Measurements from ENCODE around the gene NPTX2.

The NPTX2 gene

DNA sequence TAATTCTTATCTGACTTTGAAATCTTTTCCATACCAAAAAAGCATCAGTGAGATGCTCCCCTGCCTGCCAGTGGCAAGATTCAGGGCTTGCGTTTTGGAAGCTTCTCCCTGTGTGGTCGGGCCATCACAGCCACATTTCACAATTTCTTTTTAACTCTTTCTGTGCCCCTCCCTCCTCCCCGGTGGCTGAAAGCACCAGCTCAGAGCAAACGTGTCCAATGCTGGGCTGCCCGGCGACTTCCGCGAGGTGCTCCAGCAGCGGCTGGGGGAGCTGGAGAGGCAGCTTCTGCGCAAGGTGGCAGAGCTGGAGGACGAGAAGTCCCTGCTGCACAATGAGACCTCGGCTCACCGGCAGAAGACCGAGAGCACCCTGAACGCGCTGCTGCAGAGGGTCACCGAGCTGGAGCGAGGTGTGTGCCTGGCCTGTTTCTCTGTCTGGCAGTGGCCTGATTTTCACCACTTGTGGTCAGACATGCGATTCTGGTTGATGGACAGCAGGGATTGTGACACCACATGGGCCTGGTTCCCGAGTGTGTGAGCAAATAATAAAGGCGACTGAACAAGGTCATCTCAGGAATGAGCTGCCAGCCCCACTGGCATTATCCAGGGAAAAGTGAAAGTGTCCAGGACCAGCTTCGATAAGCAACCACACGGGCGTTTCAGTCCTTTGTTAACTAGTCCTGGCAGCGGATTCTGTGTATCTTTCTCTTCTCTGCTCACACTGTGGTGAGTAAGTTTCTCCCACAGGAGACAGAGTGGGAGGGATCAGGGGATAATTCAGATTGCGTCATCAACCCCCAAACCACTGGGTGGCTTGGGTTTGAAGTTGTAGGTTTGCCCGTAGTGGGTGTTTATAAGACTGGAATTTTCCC, 2.6 kb downstream of the NPTX2 start:
- DNase-seq (ENCODE audit: low read depth): no peak

DNA sequence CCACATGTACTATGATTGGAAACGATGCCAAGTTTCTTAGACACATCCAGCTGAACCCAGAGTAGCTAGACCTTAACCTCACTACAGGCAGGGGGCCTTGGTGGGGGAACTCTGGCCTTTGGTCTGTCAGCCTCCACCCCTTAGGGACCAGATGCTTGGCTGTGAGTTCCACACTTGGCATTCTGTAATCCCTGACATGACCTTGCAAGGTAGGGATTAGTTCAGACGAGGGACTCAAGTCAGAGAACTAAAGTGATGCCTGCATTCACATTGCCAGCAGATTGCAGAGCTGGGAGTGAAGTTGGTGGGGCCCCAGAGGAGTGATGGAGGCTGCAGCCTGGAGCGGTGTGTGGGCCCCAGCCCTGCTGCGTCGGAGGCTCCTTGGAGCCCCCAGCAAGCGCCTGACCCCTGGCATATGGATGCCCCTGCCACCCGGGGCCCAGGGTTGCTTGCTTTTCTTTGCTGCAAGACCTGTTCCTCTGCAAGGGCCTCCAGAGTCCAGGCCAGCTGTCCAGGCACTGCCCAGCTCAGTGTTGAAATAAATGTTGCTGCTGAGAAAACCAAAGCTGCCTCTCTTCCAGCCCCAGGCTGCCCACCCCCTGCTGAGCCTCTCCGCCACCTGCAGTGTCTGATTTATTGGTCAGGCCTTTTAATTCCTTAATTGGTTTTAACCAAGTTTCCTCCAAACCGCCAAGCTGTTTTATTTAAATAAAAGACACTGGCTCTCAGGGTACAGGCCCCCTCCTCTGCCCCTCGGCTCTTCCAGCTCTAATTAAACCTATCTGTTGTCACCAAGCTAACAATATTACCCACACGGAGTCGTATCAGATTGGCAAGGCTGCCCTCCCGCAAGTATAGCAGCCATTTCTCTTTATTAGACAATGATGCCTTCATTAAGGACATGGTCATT, 4.7 kb downstream of the NPTX2 start:
- DNase-seq (ENCODE audit: low read depth): no peak

DNA sequence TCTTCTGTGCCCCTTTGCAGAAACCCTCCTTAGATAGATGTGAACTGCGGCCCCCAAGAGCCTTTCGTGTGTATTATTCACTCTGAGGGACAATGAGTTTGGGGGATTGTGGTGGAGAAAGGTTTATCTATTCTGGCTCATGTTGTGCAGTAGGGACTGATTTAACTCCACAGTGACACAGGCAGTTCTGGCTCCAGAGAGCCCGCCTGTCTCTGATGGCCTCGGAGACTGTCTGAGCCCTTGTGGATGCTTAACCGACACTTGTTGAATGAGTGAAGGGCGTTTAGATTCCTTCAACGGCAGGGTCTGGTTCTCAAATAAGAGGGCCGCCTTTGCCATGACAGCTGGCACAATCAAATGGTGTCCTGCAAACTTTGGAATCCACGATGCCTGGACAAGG, 5.8 kb downstream of the NPTX2 start:
- no peak for DNase-seq (ENCODE audit: low read depth)

DNA sequence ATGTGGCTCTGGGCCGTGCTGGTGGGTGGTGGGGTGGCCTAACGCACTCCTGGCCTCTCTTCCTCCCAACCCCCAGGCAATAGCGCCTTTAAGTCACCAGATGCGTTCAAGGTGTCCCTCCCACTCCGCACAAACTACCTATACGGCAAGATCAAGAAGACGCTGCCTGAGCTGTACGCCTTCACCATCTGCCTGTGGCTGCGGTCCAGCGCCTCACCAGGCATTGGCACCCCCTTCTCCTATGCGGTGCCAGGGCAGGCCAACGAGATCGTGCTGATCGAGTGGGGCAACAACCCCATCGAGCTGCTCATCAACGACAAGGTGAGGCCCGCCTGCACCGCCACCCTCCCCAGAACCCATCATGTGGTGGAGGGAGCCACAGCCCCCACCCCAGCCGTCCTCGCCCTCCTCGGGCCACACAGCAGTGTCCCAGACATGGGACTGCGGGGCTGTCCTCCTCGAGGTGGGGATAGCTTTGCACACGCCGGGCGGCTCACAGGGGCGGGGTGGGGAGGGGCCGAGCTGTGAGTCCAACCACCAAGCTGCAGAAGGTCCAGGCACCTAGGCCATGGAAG, 7.8 kb downstream of the NPTX2 start:
- DNase-seq (ENCODE audit: low read depth): no peak

DNA sequence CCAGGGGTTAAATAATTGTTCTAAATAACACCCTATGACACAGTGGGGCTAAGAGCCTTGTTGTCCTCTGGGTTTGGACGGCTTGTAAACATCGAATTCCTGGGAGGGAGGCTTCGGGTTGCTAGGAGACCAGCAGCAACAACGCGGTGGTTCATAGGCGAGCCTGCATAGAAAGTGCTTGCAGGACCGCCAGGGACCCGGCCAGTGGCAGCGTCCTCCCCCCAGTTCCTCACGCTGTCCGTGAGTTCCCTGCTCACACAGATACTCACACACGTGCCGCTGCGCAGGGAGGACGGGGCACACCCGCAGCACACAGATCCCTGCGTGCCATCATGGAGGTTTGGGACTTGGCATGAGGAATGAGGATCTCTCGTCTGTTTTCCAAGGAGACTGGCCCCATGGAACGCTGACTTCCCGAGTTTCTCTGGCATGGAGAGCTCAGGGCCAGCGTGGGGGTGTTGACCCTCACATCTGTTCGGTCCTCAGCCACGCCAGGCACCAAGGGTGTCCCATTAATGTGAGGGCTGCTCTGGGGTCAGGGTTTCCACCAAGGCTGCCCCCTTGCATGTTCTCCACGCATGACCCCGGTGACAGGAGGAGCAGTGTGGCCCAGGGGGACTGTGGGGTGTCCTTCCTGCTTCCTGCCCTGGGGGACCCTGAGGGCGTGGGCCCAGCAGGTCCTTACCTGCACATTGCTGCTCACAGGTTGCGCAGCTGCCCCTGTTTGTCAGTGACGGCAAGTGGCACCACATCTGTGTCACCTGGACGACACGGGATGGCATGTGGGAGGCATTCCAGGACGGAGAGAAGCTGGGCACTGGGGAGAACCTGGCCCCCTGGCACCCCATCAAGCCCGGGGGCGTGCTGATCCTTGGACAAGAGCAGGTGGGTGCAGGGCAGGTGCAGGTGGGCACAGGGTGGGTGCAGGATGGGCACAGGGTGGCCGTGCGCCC, 9.7 kb downstream of the NPTX2 start:
- no peak for DNase-seq (ENCODE audit: low read depth)

DNA sequence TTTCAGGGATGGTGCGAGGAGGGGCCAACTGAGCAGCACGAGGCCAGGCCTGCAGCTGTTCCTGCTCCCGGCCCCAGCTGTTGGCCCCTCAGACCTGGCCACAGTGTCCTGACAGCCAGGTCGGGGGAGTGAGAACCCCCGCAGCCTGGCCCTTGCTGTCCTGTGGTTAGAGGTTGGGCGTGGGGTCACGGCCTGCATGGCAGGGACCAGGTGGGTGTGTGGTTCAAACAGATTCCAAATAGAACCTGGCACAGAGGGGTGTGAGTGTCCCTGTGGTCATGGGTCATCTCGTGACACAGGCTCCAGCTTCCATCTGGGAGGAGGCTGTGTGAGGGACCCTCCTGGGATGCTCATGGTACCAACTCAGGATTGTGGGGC, 10.3 kb downstream of the NPTX2 start:
- DNase-seq (ENCODE audit: low read depth): no peak

DNA sequence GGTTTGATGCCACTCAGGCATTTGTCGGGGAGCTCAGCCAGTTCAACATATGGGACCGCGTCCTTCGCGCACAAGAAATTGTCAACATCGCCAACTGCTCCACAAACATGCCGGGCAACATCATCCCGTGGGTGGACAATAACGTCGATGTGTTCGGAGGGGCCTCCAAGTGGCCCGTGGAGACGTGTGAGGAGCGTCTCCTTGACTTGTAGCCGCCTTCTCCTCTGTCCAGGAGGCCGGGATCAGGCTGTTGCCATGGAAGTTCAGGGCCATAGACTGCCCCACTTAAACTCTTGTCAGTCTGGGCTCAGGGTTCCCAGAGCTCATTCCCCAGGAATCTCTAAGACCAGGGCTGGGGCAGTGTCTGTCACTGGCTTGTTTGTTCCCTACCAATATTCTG, 11.3 kb downstream of the NPTX2 start:
- DNase-seq (ENCODE audit: low read depth): no peak

DNA sequence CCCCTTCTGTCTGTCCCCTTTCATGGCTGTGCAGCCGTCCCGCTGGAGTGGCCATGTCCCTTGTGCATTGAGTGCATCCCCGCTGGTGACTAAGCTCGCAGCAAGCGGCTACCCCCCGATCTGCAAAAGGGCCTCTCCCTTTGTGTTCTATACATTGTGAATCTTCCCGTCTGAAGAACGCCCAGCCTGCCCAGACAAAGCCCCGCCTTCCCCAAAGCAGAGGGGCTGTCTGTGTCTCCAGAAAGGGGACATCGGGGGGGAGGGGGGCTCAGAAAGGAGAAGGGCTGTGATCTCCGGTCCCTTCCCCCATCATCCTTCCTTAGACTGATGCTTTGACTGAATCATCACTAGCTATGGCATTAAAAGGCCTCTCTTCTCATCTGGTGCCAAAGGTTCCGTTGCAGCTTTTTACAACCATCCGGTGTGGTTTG, 11.9 kb downstream of the NPTX2 start:
- no peak for DNase-seq (ENCODE audit: low read depth)

DNA sequence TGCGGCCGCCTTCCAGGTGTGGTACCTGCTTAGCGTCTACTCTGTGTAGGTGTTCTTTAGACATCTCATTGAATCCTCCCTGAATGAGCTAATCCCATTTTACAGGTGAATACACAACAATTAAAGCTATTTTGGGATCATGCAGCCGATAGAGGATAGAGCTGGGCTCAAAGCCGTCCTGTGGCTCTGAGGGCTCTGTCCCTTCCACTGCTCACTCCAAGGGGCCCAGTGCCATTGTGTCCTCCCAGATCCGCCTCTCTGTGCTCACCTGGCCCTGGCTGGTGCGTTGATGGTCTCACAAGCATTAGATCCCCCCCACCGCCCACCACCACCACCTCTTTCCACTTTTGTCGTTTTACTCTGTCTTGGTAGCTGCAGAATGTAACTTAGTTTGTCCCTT, 13.1 kb downstream of the NPTX2 start:
- no peak for DNase-seq (ENCODE audit: low read depth)

DNA sequence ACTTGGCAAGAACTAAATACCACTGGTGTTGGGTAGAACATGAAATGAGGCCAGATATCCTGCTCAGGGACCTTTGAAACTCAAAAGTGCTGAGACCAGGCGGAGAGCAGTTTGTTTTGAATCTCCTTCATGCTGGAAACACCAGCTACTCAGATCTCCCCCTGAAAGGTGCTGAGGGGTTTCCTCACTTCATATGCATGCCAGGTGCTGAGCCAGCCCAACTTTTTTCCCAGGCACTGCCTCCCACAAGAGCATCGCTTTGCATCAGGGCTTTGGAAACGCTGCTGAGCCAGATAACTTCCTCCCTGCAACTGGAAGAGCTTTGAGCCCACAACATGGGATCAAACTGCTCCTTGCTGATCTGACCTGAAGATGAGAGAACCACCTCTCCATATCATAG, 13.7 kb downstream of the NPTX2 start:
- no peak for DNase-seq (ENCODE audit: low read depth)

DNA sequence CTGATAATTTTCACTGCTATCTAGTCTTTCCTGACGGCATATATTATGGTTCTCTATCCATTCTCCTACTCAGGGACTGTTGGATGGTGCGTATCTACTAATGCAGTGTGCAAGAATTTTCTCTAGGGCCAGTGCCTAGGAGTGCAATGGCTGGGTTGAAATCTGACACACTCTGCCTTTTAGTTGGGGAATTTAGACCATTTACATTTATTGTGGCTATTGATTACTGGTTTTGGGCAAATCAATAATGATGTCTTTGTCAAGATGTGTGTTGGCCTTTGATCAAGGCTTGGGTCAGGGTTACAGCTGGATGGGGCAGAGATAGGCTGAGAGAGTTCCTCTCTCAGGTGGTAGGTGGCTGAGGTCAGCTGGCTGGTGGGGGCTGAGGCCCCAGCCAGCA, 21.8 kb downstream of the NPTX2 start:
- no peak for DNase-seq (ENCODE audit: low read depth)

DNA sequence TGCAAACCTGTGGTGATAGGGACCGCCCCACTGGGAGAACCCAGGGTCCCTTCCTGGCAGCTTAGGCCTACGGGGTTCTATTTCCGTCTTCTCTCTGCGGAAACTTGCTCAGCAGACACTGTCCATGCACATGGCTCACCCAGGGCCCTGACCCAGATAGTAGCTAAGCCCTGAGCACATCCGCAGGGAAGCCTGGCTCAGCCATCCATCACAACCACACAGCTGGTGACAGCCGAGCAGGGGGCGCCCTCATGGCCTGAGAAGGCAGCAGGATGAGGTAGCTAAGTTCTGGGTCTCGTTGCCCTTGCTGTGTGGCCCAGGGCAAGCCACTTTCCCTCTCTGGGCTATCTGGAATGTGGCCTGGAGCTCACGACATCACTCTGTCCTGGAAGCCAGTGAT, 23.3 kb downstream of the NPTX2 start:
- DNase-seq (ENCODE audit: low read depth): no peak

DNA sequence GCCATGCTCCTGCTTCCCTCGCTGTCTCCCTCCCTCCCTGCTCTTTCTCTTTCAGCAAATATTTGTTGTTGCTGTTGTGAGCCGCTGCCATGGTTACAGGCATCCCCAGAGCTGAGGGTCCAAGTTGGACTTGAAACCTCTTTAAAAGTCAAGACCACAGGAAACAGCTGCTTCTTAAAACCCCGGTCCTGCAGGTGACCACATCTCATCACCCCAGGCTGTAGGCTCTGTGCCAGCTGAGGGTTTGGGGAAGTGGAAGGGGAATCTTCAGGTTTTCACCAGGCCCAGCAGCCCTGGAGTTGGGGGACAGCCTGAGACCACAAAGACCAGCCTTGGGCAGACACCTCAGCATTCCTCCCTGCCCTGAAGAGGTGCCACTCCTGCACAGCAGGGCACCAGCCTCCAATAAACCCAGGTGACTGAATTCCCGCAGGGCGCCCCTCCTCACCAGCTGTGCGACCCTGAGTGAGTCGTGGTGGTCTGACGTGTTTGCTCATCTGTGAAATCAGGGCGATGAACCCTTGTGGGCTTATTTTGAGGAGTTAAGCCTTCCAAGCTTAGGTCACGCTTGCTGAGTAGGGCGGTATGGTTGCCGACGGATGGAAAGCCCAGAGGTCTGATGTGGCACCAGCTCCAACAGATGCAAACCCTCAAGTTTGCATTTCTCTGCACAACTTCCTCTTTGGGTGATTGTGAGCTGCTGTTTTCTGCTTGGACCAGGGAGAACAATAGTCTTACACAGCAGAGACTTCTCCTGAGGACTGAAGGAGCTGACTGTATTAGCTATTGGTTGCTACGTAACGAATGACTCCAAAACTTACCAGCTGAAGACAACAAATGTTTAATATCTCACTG, 24.8 kb downstream of the NPTX2 start:
- no peak for DNase-seq (ENCODE audit: low read depth)

DNA sequence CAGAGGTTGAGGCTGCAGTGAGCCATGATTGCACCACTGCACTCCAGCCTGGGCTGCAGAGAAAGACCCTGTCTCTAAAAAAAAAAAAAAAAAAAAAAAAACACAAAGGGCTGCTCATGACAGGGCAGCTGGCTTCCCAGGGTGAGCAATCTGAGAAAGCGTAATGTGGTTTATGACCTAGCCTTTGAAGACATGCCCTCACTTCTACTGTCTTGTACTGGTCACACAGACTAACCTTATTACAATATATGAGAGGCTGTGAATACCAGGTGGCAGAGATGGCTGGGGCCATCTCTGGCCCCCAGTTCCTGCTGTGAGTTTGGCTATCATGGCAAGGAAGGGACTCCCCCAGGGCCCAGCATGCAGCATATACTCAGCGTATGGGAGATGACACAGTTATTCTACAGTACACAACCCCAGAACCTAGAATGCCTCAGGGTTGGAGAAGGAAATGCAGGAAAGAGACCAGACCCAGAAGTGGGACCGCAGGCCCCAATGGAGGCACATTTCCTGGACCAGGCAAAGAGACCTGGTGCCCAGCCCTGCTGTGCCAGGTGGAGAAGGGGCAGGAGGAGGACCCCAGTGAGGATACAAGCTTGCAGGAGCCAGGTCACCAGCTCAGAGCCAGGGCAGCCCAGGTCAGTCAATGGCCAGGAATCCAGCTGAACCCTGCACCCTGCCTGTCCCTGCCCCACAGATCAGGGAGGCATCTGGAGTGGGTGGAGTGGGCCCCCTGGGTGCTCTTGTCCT, 26.3 kb downstream of the NPTX2 start:
- no peak for DNase-seq (ENCODE audit: low read depth)

DNA sequence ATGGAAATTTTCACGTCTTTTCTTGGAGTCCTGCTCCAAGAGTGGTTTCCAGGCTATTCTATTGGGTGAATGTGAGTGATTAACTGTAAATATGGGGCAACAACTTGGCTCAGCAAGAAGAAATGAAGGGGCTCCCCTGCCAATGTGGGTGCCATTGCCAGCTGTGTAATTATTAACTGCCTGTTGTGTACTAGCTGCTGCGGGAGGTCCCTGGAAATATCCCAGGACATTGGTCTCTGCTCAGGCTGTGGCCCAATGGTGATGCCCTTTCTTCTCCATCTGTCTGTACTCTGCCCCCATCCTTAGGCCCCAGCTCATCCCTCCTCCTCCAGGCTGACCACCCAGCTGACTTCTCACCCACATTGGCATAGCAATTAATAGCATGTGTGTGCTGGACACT, 29.4 kb downstream of the NPTX2 start:
- DNase-seq (ENCODE audit: low read depth): no peak

DNA sequence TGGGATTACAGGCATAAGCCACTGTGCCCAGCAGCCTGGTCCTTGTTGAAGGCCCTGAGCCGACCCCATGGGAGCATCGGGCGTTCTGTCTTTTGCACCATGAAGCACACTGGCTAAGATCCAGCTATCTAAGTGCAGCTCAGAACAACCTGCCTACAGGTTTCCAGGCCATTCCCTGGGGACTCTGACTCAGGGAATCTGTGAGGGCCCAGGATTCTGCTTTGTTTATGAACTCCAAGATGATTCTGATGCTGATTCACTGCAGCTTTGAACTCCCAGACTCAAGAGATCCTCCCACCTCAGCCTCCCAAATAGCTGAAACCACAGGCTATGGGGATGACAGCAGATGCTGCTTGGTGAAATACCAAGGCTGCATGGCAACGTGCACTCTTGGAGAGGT, 30.2 kb downstream of the NPTX2 start:
- no peak for DNase-seq (ENCODE audit: low read depth)

DNA sequence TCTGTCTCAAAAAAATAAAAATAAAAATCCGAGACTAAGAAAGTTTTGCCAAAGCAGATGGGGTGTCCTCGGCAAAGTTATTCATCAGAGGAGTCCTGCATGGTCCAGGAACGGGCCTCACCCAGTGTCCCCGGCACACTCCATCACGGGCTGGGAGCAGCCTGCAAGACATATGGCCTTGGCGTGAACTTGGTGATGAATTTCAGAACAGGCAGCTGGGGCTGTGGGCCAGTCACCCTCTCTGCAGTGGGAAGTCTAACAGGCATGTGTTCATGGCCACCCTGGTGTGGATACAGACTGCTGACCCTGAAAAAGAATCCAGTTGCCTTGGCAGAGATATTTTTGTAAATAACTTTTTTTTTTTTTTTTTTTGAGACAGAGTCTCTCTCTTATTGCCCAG, 34.7 kb downstream of the NPTX2 start:
- no peak for DNase-seq (ENCODE audit: low read depth)

DNA sequence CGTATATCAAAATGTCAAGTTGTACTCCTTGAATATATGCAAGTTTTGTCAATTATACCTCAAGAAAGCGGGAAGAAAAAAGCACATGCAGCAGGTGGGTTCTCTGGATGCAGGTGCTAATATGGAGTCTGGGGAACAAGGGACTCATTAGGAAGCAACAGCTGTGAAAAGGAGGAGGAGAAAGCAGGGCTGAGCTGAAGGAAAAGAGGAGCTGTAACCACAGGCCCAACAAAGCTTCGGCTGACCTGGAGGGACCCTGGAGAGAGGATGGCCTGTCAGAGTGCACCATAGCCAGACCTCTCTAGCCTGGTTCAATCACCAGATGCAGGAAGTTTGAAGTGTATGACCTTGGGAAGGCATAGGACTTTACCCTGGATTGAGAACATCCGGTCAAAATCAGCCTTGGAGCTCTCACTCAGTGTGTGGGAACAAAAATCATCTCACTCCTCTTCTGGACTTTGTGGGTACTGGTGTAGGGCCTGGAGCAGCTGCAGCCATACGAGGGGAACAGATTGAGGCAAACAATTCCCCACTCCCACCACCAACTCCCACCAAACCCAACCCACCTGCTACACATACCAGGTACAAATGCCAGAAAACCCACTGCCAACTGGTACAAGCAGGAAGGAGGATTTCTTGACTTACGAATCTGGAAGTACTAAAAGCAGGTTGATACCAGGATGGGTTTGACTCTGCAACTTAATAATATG, 36.7 kb downstream of the NPTX2 start:
- no peak for DNase-seq (ENCODE audit: low read depth)

DNA sequence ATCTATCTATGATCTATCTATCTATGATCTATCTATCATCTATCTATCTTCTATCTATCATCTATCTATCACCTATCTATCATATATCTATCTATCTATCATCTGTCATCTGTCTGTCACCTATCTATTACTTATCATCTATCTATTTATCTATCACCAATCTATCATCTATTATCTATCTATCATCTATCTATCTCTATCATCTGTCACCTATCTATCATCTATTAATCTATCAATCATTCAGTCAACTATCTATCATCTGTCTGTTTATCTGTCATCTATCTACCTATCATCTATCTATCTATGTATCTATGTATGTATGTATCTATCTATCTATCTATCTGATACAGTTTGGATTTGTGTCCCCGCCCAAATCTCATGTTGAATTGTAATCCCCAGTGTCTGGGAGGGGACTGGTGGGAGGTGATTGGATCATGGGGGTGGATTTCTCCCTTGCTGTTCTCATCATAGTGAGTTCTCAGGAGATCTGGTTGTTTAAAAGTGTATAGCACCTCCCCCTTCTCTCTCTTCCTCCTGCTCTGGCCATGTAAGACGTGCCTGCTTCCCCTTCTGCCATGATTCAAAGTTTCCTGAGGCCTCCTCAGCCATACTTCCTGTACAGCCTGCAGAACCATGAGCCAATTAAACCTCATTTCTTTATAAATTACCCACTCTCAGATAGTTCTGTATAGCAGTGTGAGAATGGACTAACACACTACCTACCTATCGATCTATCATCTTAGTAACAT, 37.6 kb downstream of the NPTX2 start:
- DNase-seq (ENCODE audit: low read depth): no peak
